ENCODE data around the gene FAM120C.

Gene FAM120C

GRCh38 chrX:54093571-54093970 is 89.5 kb downstream of the FAM120C start:
- H3K27me3 ChIP-seq (ENCODE audit: insufficient read depth, poor library complexity, severe bottlenecking), result no peaks in the 10 kb centered on the region
- TF ChIP-seq CTCF (IDR thresholded peaks at IDR 0.05; ENCODE audit: insufficient read depth, low read length) (no peak), POLR2AphosphoS5 (IDR thresholded peaks at IDR 0.05; ENCODE audit: low read depth) (no peak)
- H3K27ac ChIP-seq (replicated peaks), result no peak overlapping the region
- no peak overlapping the region for H3K4me3 ChIP-seq (replicated peaks; ENCODE audit: insufficient read depth, low read length)
- DNase-seq (ENCODE audit: low read depth in 1 of 2, low spot score in 1 of 2), result no peak

DNA sequence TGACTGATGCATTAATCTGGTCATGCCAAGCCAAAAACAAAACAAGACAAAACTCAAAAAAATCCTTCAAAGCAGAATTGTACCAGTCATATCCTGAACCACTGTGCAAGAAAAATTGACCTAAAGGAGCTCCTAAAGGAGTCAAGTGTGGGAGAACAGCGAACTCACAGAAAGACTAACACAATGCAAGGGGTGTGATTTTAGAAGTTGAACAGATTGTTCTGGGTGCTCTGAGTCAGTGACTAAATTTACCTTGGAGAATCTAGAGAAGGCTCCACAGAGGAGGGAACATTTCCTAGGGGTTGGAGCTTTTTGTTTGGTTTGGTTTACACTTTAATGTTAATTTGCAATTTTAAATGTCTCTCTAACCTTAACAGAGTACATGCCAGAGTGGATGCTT is 89.9 kb downstream of the FAM120C start:
- TF ChIP-seq GABPA (IDR thresholded peaks at IDR 0.05; ENCODE audit: low read depth) (no peak), POLR2AphosphoS5 (IDR thresholded peaks at IDR 0.05; ENCODE audit: low read depth) (no peak), SPI1 (IDR thresholded peaks at IDR 0.05; ENCODE audit: borderline replicate concordance, low read depth) (no peak), CTCF (IDR thresholded peaks at IDR 0.05; ENCODE audit: insufficient read depth, low read length) (no peak)
- TF ChIP-seq, protein P1, sequence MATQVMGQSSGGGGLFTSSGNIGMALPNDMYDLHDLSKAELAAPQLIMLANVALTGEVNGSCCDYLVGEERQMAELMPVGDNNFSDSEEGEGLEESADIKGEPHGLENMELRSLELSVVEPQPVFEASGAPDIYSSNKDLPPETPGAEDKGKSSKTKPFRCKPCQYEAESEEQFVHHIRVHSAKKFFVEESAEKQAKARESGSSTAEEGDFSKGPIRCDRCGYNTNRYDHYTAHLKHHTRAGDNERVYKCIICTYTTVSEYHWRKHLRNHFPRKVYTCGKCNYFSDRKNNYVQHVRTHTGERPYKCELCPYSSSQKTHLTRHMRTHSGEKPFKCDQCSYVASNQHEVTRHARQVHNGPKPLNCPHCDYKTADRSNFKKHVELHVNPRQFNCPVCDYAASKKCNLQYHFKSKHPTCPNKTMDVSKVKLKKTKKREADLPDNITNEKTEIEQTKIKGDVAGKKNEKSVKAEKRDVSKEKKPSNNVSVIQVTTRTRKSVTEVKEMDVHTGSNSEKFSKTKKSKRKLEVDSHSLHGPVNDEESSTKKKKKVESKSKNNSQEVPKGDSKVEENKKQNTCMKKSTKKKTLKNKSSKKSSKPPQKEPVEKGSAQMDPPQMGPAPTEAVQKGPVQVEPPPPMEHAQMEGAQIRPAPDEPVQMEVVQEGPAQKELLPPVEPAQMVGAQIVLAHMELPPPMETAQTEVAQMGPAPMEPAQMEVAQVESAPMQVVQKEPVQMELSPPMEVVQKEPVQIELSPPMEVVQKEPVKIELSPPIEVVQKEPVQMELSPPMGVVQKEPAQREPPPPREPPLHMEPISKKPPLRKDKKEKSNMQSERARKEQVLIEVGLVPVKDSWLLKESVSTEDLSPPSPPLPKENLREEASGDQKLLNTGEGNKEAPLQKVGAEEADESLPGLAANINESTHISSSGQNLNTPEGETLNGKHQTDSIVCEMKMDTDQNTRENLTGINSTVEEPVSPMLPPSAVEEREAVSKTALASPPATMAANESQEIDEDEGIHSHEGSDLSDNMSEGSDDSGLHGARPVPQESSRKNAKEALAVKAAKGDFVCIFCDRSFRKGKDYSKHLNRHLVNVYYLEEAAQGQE (IDR thresholded peaks at IDR 0.05; ENCODE audit: insufficient replicate concordance, low read depth), result no peak
- Histone ChIP-seq H3K4me3 (replicated peaks; ENCODE audit: insufficient read depth, low read length) (no peak overlapping the region), H3K27me3 (ENCODE audit: insufficient read depth, poor library complexity, severe bottlenecking) (no peaks in the 10 kb centered on the region), H3K27ac (replicated peaks) (no peak overlapping the region)
- no peak for DNase-seq (ENCODE audit: low read depth in 1 of 2, low spot score in 1 of 2)

- H3K27ac ChIP-seq (replicated peaks), result no peak overlapping the region
- no peak for DNase-seq (ENCODE audit: low read depth in 1 of 2, low spot score in 1 of 2)
- H3K4me3 ChIP-seq (replicated peaks; ENCODE audit: insufficient read depth, low read length), result no peak overlapping the region
- no peaks in the 10 kb centered on the region for H3K27me3 ChIP-seq (ENCODE audit: insufficient read depth, poor library complexity, severe bottlenecking)
- TF ChIP-seq POLR2AphosphoS5 (IDR thresholded peaks at IDR 0.05; ENCODE audit: low read depth) (no peak), CTCF (IDR thresholded peaks at IDR 0.05; ENCODE audit: insufficient read depth, low read length) (no peak), SPI1 (IDR thresholded peaks at IDR 0.05; ENCODE audit: borderline replicate concordance, low read depth) (no peak), GABPA (IDR thresholded peaks at IDR 0.05; ENCODE audit: low read depth) (no peak)
- TF ChIP-seq, protein P1 (IDR thresholded peaks at IDR 0.05; ENCODE audit: insufficient replicate concordance, low read depth), result no peak
These were observed 92.2 kb downstream of the FAM120C start for GRCh38 chrX:54090880-54091279.

DNA sequence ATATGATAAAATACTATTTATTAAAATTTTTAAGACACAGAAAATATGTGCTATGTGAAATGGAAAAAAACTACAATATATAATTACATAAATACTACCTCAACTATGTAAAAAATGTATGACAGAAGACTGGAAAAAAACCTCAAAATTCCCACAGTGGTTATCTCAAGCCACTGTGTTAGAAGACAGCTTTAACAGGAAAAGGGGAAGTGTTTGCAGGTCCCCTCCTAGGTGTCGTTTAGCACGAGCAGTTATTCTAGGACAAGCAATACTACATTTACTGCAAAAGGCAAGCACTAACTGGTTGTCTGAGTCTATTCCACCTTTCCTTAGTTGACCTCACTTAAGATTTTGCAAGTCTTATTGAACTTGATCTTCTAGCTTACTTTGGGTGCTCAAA is 93.9 kb downstream of the FAM120C start:
- TF ChIP-seq SPI1 (IDR thresholded peaks at IDR 0.05; ENCODE audit: borderline replicate concordance, low read depth), result peak; percentile 65; the same call in 1 of the 2 replicates
- TF ChIP-seq, protein P1 (IDR thresholded peaks at IDR 0.05; ENCODE audit: insufficient replicate concordance, low read depth), result no peak
- Histone ChIP-seq H3K27me3 (ENCODE audit: insufficient read depth, poor library complexity, severe bottlenecking) (no peaks in the 10 kb centered on the region), H3K4me3 (replicated peaks; ENCODE audit: insufficient read depth, low read length) (no peak overlapping the region), H3K27ac (replicated peaks) (no peak overlapping the region)
- DNase-seq (ENCODE audit: low read depth in 1 of 2, low spot score in 1 of 2), result no peak
